GM18858 (cell line): ENCODE measurements around the gene DESI1.
"Not testable (repeated sequence)": the region's sequence is repeated elsewhere in the genome, so short reads cannot be mapped to it uniquely, and the experiment has no call there.

Experiments
- ATAC-seq: cut with Tn5 transposase; IDR thresholded peaks from one replicate; pipeline ENCODE4 v1.9.1; 2021; ENCODE audit not compliant: unreplicated experiment

DESI1 gene

GRCh38 chr22:41561788-41562187 lies 59.1 kb downstream of the DESI1 start:
- ATAC-seq = no peak

- ATAC-seq = no peak
Observed at GRCh38 chr22:41561335-41561734, 59.5 kb downstream of the DESI1 start.

GRCh38 chr22:41560095-41560471 lies 60.8 kb downstream of the DESI1 start:
- ATAC-seq = no peak

GRCh38 chr22:41558241-41558630 lies 62.6 kb downstream of the DESI1 start:
- not testable (repeated sequence) for ATAC-seq

GRCh38 chr22:41557401-41558240 lies 63.2 kb downstream of the DESI1 start:
- ATAC-seq = no peak

- no peak for ATAC-seq
Observed at GRCh38 chr22:41556561-41556960, 64.3 kb downstream of the DESI1 start.

GRCh38 chr22:41555325-41555982 lies 65.4 kb downstream of the DESI1 start:
- ATAC-seq = no peak

GRCh38 chr22:41551877-41552582 lies 68.8 kb downstream of the DESI1 start:
- ATAC-seq = no peak

GRCh38 chr22:41550952-41551491 lies 69.8 kb downstream of the DESI1 start:
- no peak for ATAC-seq

GRCh38 chr22:41548830-41549211 lies 72.0 kb downstream of the DESI1 start:
- no peak for ATAC-seq
